Neural cell (in vitro differentiated cells): Measurements from ENCODE around the gene ADGRA1. TPM values are rescaled to one million over a fixed set of nuclear protein-coding genes. Genes with fewer than 3 reads are reported as not detected.

Source experiments
- H2AFZ ChIP-seq: fragments of 200-600, 300-800 bp; sonication (generic), shearing (Covaris generic); 2 replicates; pipeline ENCODE4 v1.6.0; 2014; ENCODE audit warnings: low read depth, mild to moderate bottlenecking, antibody characterized with exemption, low read length, moderate library complexity
- H3F3A ChIP-seq: fragments of 200-600 bp; shearing (Covaris generic); 2 replicates; pipeline ENCODE4 v1.6.1; 2016; ENCODE audit warnings: mild to moderate bottlenecking, moderate library complexity, mixed read lengths, antibody characterized with exemption, low read length; ENCODE audit not compliant: insufficient read depth, poor library complexity, severe bottlenecking
- H3K27ac ChIP-seq: fragments of 200-600, 300-800 bp; sonication (generic), shearing (Covaris generic); 2 replicates; pipeline ENCODE4 v1.5.1; 2014; ENCODE audit warnings: mild to moderate bottlenecking, low read length, moderate library complexity
- H3K27me3 ChIP-seq: fragments of 300-800, 200-600 bp; sonication (generic), shearing (Covaris generic); 2 replicates; pipeline ENCODE4 v1.6.0; 2014; ENCODE audit warnings: mild to moderate bottlenecking, low read depth, low read length, moderate library complexity; ENCODE audit not compliant: insufficient read depth
- H3K36me3 ChIP-seq: fragments of 300-800, 200-600 bp; sonication (generic), shearing (Covaris generic); 2 replicates; pipeline ENCODE4 v1.5.1; 2014; ENCODE audit warnings: mild to moderate bottlenecking, antibody characterized with exemption, low read length, moderate library complexity; ENCODE audit not compliant: insufficient read depth
- H3K4me2 ChIP-seq: fragments of 300-800, 200-600 bp; sonication (generic), shearing (Covaris generic); 2 replicates; pipeline ENCODE4 v1.6.0; 2014; ENCODE audit warnings: mild to moderate bottlenecking, low read length
- H3K4me3 ChIP-seq: fragments of 300-800, 200-600 bp; sonication (generic), shearing (Covaris generic); 2 replicates; pipeline ENCODE4 v1.5.1; 2014; ENCODE audit warnings: mild to moderate bottlenecking, low read length, moderate library complexity
- H3K79me2 ChIP-seq: fragments of 200-600 bp; shearing (Covaris generic); replicated peaks from 2 replicates; pipeline ENCODE4 v1.6.0; 2014; ENCODE audit warnings: mild to moderate bottlenecking, low read length, moderate library complexity; ENCODE audit not compliant: insufficient read depth
- H3K9ac ChIP-seq: fragments of 300-800, 200-600 bp; sonication (generic), shearing (Covaris generic); 2 replicates; pipeline ENCODE4 v1.6.1; 2016; ENCODE audit warnings: mild to moderate bottlenecking, low read length, mixed read lengths
- H3K9me2 ChIP-seq: fragments of 200-600 bp; shearing (Covaris generic); 2 replicates; pipeline ENCODE4 v1.6.1; 2016; ENCODE audit warnings: mild to moderate bottlenecking, low read length, mixed read lengths; ENCODE audit not compliant: insufficient read depth
- H3K9me3 ChIP-seq: fragments of 200-600, 300-800 bp; sonication (generic), shearing (Covaris generic); 2 replicates; pipeline ENCODE4 v1.6.1; 2016; ENCODE audit warnings: mild to moderate bottlenecking, mixed run types, low read length, moderate library complexity, mixed read lengths
- H4K20me1 ChIP-seq: fragments of 200-600 bp; shearing (Covaris generic); 2 replicates; pipeline ENCODE4 v1.6.1; 2016; ENCODE audit warnings: mild to moderate bottlenecking, mixed run types; ENCODE audit not compliant: insufficient read depth
- EP300 ChIP-seq: fragments of 450-650 bp; conservative IDR thresholded peaks from 2 replicates; pipeline ENCODE4 v1.6.1; 2014; ENCODE audit warnings: antibody characterized with exemption, mild to moderate bottlenecking, moderate library complexity; ENCODE audit not compliant: poor library complexity, severe bottlenecking
- EZH2 ChIP-seq: fragments of 200-600, 300-800 bp; shearing (Covaris generic), sonication (generic); IDR thresholded peaks from 2 replicates; pipeline ENCODE4 v1.6.1; 2014; ENCODE audit warnings: antibody characterized with exemption, low read length, borderline replicate concordance, mild to moderate bottlenecking; ENCODE audit not compliant: insufficient read depth, poor library complexity, severe bottlenecking
- MXI1 ChIP-seq: fragments of 450-650 bp; conservative IDR thresholded peaks from 2 replicates; pipeline ENCODE4 v1.6.1; 2014; ENCODE audit warnings: antibody characterized with exemption, mild to moderate bottlenecking; ENCODE audit not compliant: poor library complexity, severe bottlenecking
- POLR2AphosphoS5 ChIP-seq: IDR thresholded peaks from 2 replicates; pipeline ENCODE4 v1.6.1; 2012
- RAD21 ChIP-seq: fragments of 450-650 bp; conservative IDR thresholded peaks from 2 replicates; pipeline ENCODE4 v1.6.1; 2014; ENCODE audit warnings: antibody characterized with exemption, mild to moderate bottlenecking, moderate library complexity
- REST ChIP-seq: IDR thresholded peaks from 2 replicates; pipeline ENCODE4 v1.6.1; 2012; ENCODE audit warnings: borderline replicate concordance
- SMC3 ChIP-seq: fragments of 450-650 bp; conservative IDR thresholded peaks from 2 replicates; pipeline ENCODE4 v1.6.1; 2014; ENCODE audit warnings: antibody characterized with exemption, mild to moderate bottlenecking, moderate library complexity; ENCODE audit not compliant: poor library complexity
- TAF1 ChIP-seq: IDR thresholded peaks from 2 replicates; pipeline ENCODE4 v1.6.1; 2012; ENCODE audit warnings: low read depth
- polyA plus RNA-seq: library from polyadenylated mRNA; depleted of rRNA; stranded (reverse); fragments of >200 nt; gene quantifications from 2 replicates; pipeline ENCODE4 v1.2.3, GENCODE V29; 2014
- TF ChIP-seq, protein P1 (sequence below): fragments of 450-650 bp; IDR thresholded peaks from 2 replicates; pipeline ENCODE4 v1.5.1; 2014; ENCODE audit warnings: antibody characterized with exemption, mild to moderate bottlenecking, moderate library complexity; ENCODE audit not compliant: poor library complexity, severe bottlenecking

Gene ADGRA1
- polyA plus RNA-seq, 1 donor from 2014 or later = 2.2 TPM

DNA sequence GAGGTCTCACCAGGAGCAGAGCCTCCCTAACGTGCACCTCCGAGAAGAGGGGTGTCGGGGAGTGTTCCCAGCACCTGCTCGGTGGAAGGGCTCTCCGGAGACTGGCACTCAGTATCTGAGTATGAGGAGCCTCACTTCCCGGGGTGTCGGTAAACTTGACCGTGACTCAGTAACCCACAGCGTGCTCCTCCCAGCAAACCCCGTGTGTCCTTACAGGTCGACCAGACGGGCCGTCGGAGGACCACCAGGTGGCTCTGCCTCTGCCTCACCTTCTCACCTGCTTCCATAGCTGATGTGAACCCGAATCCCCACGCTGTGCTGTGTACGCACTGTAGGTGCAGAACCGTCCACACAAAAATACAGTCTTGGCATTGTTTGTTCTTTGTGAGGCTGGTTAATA lies 43.3 kb downstream of the ADGRA1 start:
- Histone ChIP-seq H3K9me3 (no peaks in the 10 kb centered on the region), H2AFZ (no peak overlapping the region), H3K9ac (no peak overlapping the region), H3K4me2 (no peak overlapping the region), H3K36me3 (peaks cover 3% of the 10 kb centered on the region), H3K27ac (no peak overlapping the region), H4K20me1 (no peaks in the 10 kb centered on the region), H3K4me3 (no peak overlapping the region), H3K79me2 (no peaks in the 10 kb centered on the region), H3K27me3 (no peaks in the 10 kb centered on the region), H3K9me2 (no peaks in the 10 kb centered on the region), H3F3A (no peaks in the 10 kb centered on the region)
- TF ChIP-seq SMC3 = no peak
- TF ChIP-seq MXI1 = no peak
- TF ChIP-seq REST = no peak
- TF ChIP-seq EZH2 = no peak
- TF ChIP-seq, protein P1, sequence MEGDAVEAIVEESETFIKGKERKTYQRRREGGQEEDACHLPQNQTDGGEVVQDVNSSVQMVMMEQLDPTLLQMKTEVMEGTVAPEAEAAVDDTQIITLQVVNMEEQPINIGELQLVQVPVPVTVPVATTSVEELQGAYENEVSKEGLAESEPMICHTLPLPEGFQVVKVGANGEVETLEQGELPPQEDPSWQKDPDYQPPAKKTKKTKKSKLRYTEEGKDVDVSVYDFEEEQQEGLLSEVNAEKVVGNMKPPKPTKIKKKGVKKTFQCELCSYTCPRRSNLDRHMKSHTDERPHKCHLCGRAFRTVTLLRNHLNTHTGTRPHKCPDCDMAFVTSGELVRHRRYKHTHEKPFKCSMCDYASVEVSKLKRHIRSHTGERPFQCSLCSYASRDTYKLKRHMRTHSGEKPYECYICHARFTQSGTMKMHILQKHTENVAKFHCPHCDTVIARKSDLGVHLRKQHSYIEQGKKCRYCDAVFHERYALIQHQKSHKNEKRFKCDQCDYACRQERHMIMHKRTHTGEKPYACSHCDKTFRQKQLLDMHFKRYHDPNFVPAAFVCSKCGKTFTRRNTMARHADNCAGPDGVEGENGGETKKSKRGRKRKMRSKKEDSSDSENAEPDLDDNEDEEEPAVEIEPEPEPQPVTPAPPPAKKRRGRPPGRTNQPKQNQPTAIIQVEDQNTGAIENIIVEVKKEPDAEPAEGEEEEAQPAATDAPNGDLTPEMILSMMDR = no peak
- no peak for TF ChIP-seq EP300
- TF ChIP-seq RAD21 = no peak
- no peak for TF ChIP-seq POLR2AphosphoS5
- TF ChIP-seq TAF1 = no peak

- Histone ChIP-seq H3K27me3 (no peaks in the 10 kb centered on the region), H3F3A (no peaks in the 10 kb centered on the region), H3K79me2 (no peaks in the 10 kb centered on the region), H3K9ac (no peak overlapping the region), H3K36me3 (peaks cover 3% of the 10 kb centered on the region), H4K20me1 (no peaks in the 10 kb centered on the region), H3K27ac (no peak overlapping the region), H2AFZ (no peak overlapping the region), H3K9me3 (no peaks in the 10 kb centered on the region), H3K4me3 (no peak overlapping the region), H3K4me2 (no peak overlapping the region), H3K9me2 (no peaks in the 10 kb centered on the region)
- TF ChIP-seq TAF1 (no peak), SMC3 (no peak), POLR2AphosphoS5 (no peak), EZH2 (no peak), REST (no peak), MXI1 (no peak), RAD21 (no peak), EP300 (no peak)
- TF ChIP-seq, protein P1 = no peak
Observed at GRCh38 chr10:133131734-133132472, 44.2 kb downstream of the ADGRA1 start.
